ENCODE results near the gene COL5A1. TPM values are rescaled to one million over a fixed set of nuclear protein-coding genes. Genes with fewer than 3 reads are reported as not detected.

Gene COL5A1
- polyA plus RNA-seq, 3 donors: 0.01 TPM; not detected in 2

- Histone ChIP-seq H3K27me3 (ENCODE audit: control insufficient read depth in 2 of 2, insufficient read depth in 2 of 2, low read length in 2 of 2) (no peaks in the 10 kb centered on the region), H3K4me2 (replicated peaks; ENCODE audit: extremely low read depth, low read length, poor library complexity, severe bottlenecking) (no peak overlapping the region), H3K4me1 (ENCODE audit: control insufficient read depth in 1 of 2, insufficient read depth in 2 of 2, low read length in 2 of 2) (no peaks in the 10 kb centered on the region), H3K9ac (ENCODE audit: insufficient read depth, low read length, poor library complexity, severe bottlenecking) (no peak overlapping the region), H2AFZ (ENCODE audit: insufficient read depth, low read depth, low read length, poor library complexity, severe bottlenecking) (no peak overlapping the region), H3K4me3 (replicated peaks in 1 of 3; ENCODE audit: low read depth in 2 of 3, low read length in 3 of 3) (no peak overlapping the region), H3K79me2 (ENCODE audit: insufficient read depth, low read length) (no peaks in the 10 kb centered on the region), H4K20me1 (ENCODE audit: insufficient read depth, low read length) (no peaks in the 10 kb centered on the region), H3K9me3 (replicated peaks in 1 of 2; ENCODE audit: control insufficient read depth in 1 of 2, insufficient read depth in 1 of 2, low read length in 2 of 2) (no peaks in the 10 kb centered on the region), H3K36me3 (replicated peaks in 1 of 2; ENCODE audit: control insufficient read depth in 1 of 2, insufficient read depth in 2 of 2, low read length in 2 of 2) (no peaks in the 10 kb centered on the region), H3K27ac (ENCODE audit: low read depth in 1 of 2, low read length in 2 of 2) (no peak overlapping the region)
- peak overlapping the region in 1 of 7 donors; percentile 66 for H3K27ac Mint-ChIP-seq
- no peaks in the 10 kb centered on the region for H3K36me3 Mint-ChIP-seq
- intact Hi-C loops (cut with micrococcal nuclease): no loop called here
- TF ChIP-seq CTCF (IDR thresholded peaks at IDR 0.05): no peak
- no peak overlapping the region for H3K4me3 Mint-ChIP-seq
- DNase-seq: no peak
- H3K27me3 Mint-ChIP-seq (ENCODE audit: low read depth in 3 of 3): peaks cover 3 to 6% (median 3%) of the 10 kb centered on the region in 3 donors
- H3K4me1 Mint-ChIP-seq: no peaks in the 10 kb centered on the region
- no peaks in the 10 kb centered on the region for H3K9me3 Mint-ChIP-seq
- 97% methylated on average over 6 of the region's 7 CpGs for WGBS (ENCODE audit: insufficient coverage)
Measured at GRCh38 chr9:134626069-134626423, 15.6 kb upstream of the COL5A1 start.

DNA sequence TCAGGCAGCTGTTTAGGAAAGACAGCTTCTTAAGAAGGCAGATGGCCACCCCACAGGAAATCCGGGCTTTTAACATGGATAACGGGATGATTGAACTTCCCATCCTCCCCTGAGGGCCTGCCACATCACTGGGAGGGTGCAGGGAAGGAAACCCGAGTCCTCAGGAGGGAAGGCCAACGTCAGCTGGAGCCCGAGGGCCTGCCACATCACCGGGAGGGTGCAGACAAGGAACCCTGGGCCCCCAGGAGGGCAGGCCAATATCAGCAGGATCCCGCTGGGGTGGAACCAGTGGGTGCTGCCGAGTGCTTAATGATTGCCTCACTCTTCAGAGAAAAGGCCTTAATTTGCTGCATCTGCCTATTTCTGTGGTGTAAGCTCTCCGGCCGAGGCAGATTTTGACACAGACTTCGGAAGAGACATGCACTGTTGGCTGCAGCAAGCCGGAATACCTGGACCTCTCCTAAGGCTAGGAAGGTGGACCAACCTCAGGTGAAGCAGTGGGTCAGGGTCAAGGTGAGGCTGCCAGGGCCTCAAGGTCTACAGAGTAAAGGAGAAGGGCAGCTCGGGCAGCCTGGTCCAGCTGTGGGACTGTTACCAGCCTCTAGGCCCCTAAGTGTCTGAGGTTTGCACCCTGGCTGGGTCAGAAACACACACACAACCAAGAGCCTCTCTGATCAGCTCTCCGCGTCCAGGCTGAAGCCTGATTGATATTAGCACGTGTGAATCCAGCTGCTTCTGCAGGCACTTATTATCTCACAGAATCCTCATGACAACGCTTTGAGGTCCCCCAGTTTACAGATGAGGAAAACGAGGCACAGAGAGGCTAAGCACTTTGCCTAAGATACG is 14.8 kb upstream of the COL5A1 start:
- Mint-ChIP-seq H3K4me3 (no peak overlapping the region), H3K9me3 (no peaks in the 10 kb centered on the region), H3K4me1 (no peaks in the 10 kb centered on the region), H3K27me3 (ENCODE audit: low read depth in 3 of 3) (peaks cover 3 to 5% (median 4%) of the 10 kb centered on the region in 3 donors), H3K27ac (peak overlapping the region in 1 of 7 donors; percentile 52), H3K36me3 (no peaks in the 10 kb centered on the region)
- no peak overlapping the region for H3K4me2 ChIP-seq (replicated peaks; ENCODE audit: extremely low read depth, low read length, poor library complexity, severe bottlenecking)
- H3K36me3 ChIP-seq (replicated peaks in 1 of 2; ENCODE audit: control insufficient read depth in 1 of 2, insufficient read depth in 2 of 2, low read length in 2 of 2): no peaks in the 10 kb centered on the region
- H3K4me1 ChIP-seq (ENCODE audit: control insufficient read depth in 1 of 2, insufficient read depth in 2 of 2, low read length in 2 of 2): no peaks in the 10 kb centered on the region
- no peaks in the 10 kb centered on the region for H3K27me3 ChIP-seq (ENCODE audit: control insufficient read depth in 2 of 2, insufficient read depth in 2 of 2, low read length in 2 of 2)
- H3K79me2 ChIP-seq (ENCODE audit: insufficient read depth, low read length): no peaks in the 10 kb centered on the region
- no peak overlapping the region for H3K4me3 ChIP-seq (replicated peaks in 1 of 3; ENCODE audit: low read depth in 2 of 3, low read length in 3 of 3)
- DNase-seq: no peak
- no peak for TF ChIP-seq CTCF (IDR thresholded peaks at IDR 0.05)
- H4K20me1 ChIP-seq (ENCODE audit: insufficient read depth, low read length): no peaks in the 10 kb centered on the region
- H3K27ac ChIP-seq (ENCODE audit: low read depth in 1 of 2, low read length in 2 of 2): no peak overlapping the region
- 86% methylated on average over 16 of the region's 19 CpGs for WGBS (ENCODE audit: insufficient coverage)
- intact Hi-C loops (cut with micrococcal nuclease): no loop called here
- no peaks in the 10 kb centered on the region for H3K9me3 ChIP-seq (replicated peaks in 1 of 2; ENCODE audit: control insufficient read depth in 1 of 2, insufficient read depth in 1 of 2, low read length in 2 of 2)
- H2AFZ ChIP-seq (ENCODE audit: insufficient read depth, low read depth, low read length, poor library complexity, severe bottlenecking): no peak overlapping the region
- H3K9ac ChIP-seq (ENCODE audit: insufficient read depth, low read length, poor library complexity, severe bottlenecking): no peak overlapping the region

All from CD14-positive monocyte (primary cell).